Measurements from ENCODE around the gene HSPA1B.
"Not testable (repeated sequence)": the region's sequence is repeated elsewhere in the genome, so short reads cannot be mapped to it uniquely, and the experiment has no call there.

The HSPA1B gene

GRCh38 chr6:31862344-31863235 lies 35.1 kb downstream of the HSPA1B start, which contains the start of gene NEU1:
TSS of gene NEU1 (minus strand) at chr6:31862821. CDS start at chr6:31862776, 45 bp downstream.
- peak within 1 kb of the TSS; percentile 88 to 96 for H3K4me3 Mint-ChIP-seq
- DNase-seq: peak; percentile 97 to 98 (median 98)
- ATAC-seq (replicated peaks): peak; percentile 93

GRCh38 chr6:31864123-31864562 lies 36.6 kb downstream of the HSPA1B start:
- DNase-seq; H3K9me3 Mint-ChIP-seq; ATAC-seq (replicated peaks); H3K27me3 Mint-ChIP-seq: not testable (repeated sequence)
- Mint-ChIP-seq H3K36me3 (ENCODE audit: insufficient read depth) (peaks cover 45% of the 10 kb centered on the region), H3K4me1 (ENCODE audit: low read depth in 2 of 2) (peaks cover 26 to 27% of the 10 kb centered on the region in 2 donors), H3K4me3 (peak overlapping the region; percentile 88 to 96), H3K27ac (peak overlapping the region; percentile 95 to 97)

More at GRCh38 chr6:31862344-31863235, 35.1 kb downstream of the HSPA1B start, which contains the start of gene NEU1:
- H3K4me1 Mint-ChIP-seq (ENCODE audit: low read depth in 2 of 2): peaks cover 26 to 27% of the 10 kb centered on the region in 2 donors
- no peaks in the 10 kb centered on the region for H3K9me3 Mint-ChIP-seq
- H3K27ac Mint-ChIP-seq: peak within 1 kb of the TSS; percentile 95 to 97
- H3K27me3 Mint-ChIP-seq: no peaks in the 10 kb centered on the region
- H3K36me3 Mint-ChIP-seq (ENCODE audit: insufficient read depth): peaks cover 53% of the 10 kb centered on the region

- Mint-ChIP-seq H3K4me3 (peak overlapping the region in 1 of 2 donors; percentile 88), H3K27ac (no peak overlapping the region), H3K27me3 (no peaks in the 10 kb centered on the region), H3K4me1 (ENCODE audit: low read depth in 2 of 2) (peaks cover 26 to 27% of the 10 kb centered on the region in 2 donors), H3K36me3 (ENCODE audit: insufficient read depth) (peaks cover 38% of the 10 kb centered on the region), H3K9me3 (no peaks in the 10 kb centered on the region)
- DNase-seq (no peak), ATAC-seq (replicated peaks) (no peak)
Measured at GRCh38 chr6:31864818-31865204, 37.3 kb downstream of the HSPA1B start.

- DNase-seq: no peak
- no peak for ATAC-seq (replicated peaks)
- Mint-ChIP-seq H3K4me3 (no peak overlapping the region), H3K4me1 (ENCODE audit: low read depth in 2 of 2) (peaks cover 26 to 27% of the 10 kb centered on the region in 2 donors), H3K36me3 (ENCODE audit: insufficient read depth) (peaks cover 36% of the 10 kb centered on the region), H3K27ac (peak overlapping the region in 1 of 2 donors; percentile 13), H3K9me3 (no peaks in the 10 kb centered on the region), H3K27me3 (no peaks in the 10 kb centered on the region)
Measured at GRCh38 chr6:31865205-31866118, 37.9 kb downstream of the HSPA1B start.

GRCh38 chr6:31868658-31868971 lies 41.1 kb downstream of the HSPA1B start:
- H3K4me3 Mint-ChIP-seq; DNase-seq; H3K9me3 Mint-ChIP-seq; H3K27ac Mint-ChIP-seq; ATAC-seq (replicated peaks); H3K36me3 Mint-ChIP-seq (ENCODE audit: insufficient read depth): not testable (repeated sequence)
- Mint-ChIP-seq H3K27me3 (peaks cover 0 to 11% of the 10 kb centered on the region in 2 donors), H3K4me1 (ENCODE audit: low read depth in 2 of 2) (peaks cover 8 to 13% of the 10 kb centered on the region in 2 donors)

GRCh38 chr6:31869343-31869742 lies 41.8 kb downstream of the HSPA1B start:
- H3K4me3 Mint-ChIP-seq: no peak overlapping the region
- no peaks in the 10 kb centered on the region for H3K9me3 Mint-ChIP-seq
- no peak for ATAC-seq (replicated peaks)
- peaks cover 4 to 6% of the 10 kb centered on the region in 2 donors for H3K4me1 Mint-ChIP-seq (ENCODE audit: low read depth in 2 of 2)
- no peak overlapping the region for H3K27ac Mint-ChIP-seq
- DNase-seq: no peak
- H3K36me3 Mint-ChIP-seq (ENCODE audit: insufficient read depth): peaks cover 3% of the 10 kb centered on the region
- peaks cover 0 to 11% of the 10 kb centered on the region in 2 donors for H3K27me3 Mint-ChIP-seq

- DNase-seq (no peak), ATAC-seq (replicated peaks) (no peak)
- Mint-ChIP-seq H3K27ac (no peak overlapping the region), H3K9me3 (no peaks in the 10 kb centered on the region), H3K4me3 (no peak overlapping the region), H3K4me1 (ENCODE audit: low read depth in 2 of 2) (peaks cover 2 to 4% of the 10 kb centered on the region in 2 donors), H3K36me3 (ENCODE audit: insufficient read depth) (no peaks in the 10 kb centered on the region), H3K27me3 (peaks cover 0 to 11% of the 10 kb centered on the region in 2 donors)
Measured at GRCh38 chr6:31870385-31870921, 42.9 kb downstream of the HSPA1B start.

- H3K4me3 Mint-ChIP-seq: no peak overlapping the region
Measured at GRCh38 chr6:31871046-31871659, 43.6 kb downstream of the HSPA1B start.

GRCh38 chr6:31874084-31874670 lies 46.6 kb downstream of the HSPA1B start:
- ATAC-seq (replicated peaks): no peak
- DNase-seq: no peak
- Mint-ChIP-seq H3K4me3 (no peak overlapping the region), H3K27me3 (peaks cover 0 to 11% of the 10 kb centered on the region in 2 donors), H3K27ac (peak overlapping the region in 1 of 2 donors; percentile 60), H3K9me3 (no peaks in the 10 kb centered on the region), H3K36me3 (ENCODE audit: insufficient read depth) (no peaks in the 10 kb centered on the region), H3K4me1 (ENCODE audit: low read depth in 2 of 2) (peaks cover 2 to 4% of the 10 kb centered on the region in 2 donors)

More at GRCh38 chr6:31871046-31871659, 43.6 kb downstream of the HSPA1B start:
- no peaks in the 10 kb centered on the region for H3K9me3 Mint-ChIP-seq
- no peak for DNase-seq
- no peak overlapping the region for H3K27ac Mint-ChIP-seq
- ATAC-seq (replicated peaks): no peak
- H3K4me1 Mint-ChIP-seq (ENCODE audit: low read depth in 2 of 2): peaks cover 2 to 4% of the 10 kb centered on the region in 2 donors
- H3K36me3 Mint-ChIP-seq (ENCODE audit: insufficient read depth): no peaks in the 10 kb centered on the region
- peaks cover 0 to 11% of the 10 kb centered on the region in 2 donors for H3K27me3 Mint-ChIP-seq

GRCh38 chr6:31874836-31875572 lies 47.5 kb downstream of the HSPA1B start:
- peaks cover 3% of the 10 kb centered on the region for H3K36me3 Mint-ChIP-seq (ENCODE audit: insufficient read depth)

GRCh38 chr6:31875877-31876276 lies 48.3 kb downstream of the HSPA1B start:
- Mint-ChIP-seq H3K4me1 (ENCODE audit: low read depth in 2 of 2) (peaks cover 2 to 4% of the 10 kb centered on the region in 2 donors), H3K9me3 (no peaks in the 10 kb centered on the region), H3K36me3 (ENCODE audit: insufficient read depth) (peaks cover 3% of the 10 kb centered on the region), H3K27me3 (peaks cover 0 to 8% of the 10 kb centered on the region in 2 donors), H3K27ac (peak overlapping the region in 1 of 2 donors; percentile 78), H3K4me3 (no peak overlapping the region)
- DNase-seq (no peak), ATAC-seq (replicated peaks) (no peak)

More at GRCh38 chr6:31874836-31875572, 47.5 kb downstream of the HSPA1B start:
- DNase-seq (no peak), ATAC-seq (replicated peaks) (no peak)
- no peaks in the 10 kb centered on the region for H3K9me3 Mint-ChIP-seq
- H3K4me3 Mint-ChIP-seq: no peak overlapping the region
- H3K27ac Mint-ChIP-seq: peak overlapping the region in 1 of 2 donors; percentile 60
- H3K4me1 Mint-ChIP-seq (ENCODE audit: low read depth in 2 of 2): peaks cover 2 to 4% of the 10 kb centered on the region in 2 donors
- peaks cover 0 to 11% of the 10 kb centered on the region in 2 donors for H3K27me3 Mint-ChIP-seq

GRCh38 chr6:31876357-31876756 lies 48.8 kb downstream of the HSPA1B start:
- H3K9me3 Mint-ChIP-seq: no peaks in the 10 kb centered on the region

More at GRCh38 chr6:31876357-31876756, 48.8 kb downstream of the HSPA1B start:
- ATAC-seq (replicated peaks) (no peak), DNase-seq (no peak)
- H3K27me3 Mint-ChIP-seq: peaks cover 0 to 3% of the 10 kb centered on the region in 2 donors
- H3K4me3 Mint-ChIP-seq: no peak overlapping the region
- H3K36me3 Mint-ChIP-seq (ENCODE audit: insufficient read depth): peaks cover 8% of the 10 kb centered on the region
- H3K27ac Mint-ChIP-seq: no peak overlapping the region
- H3K4me1 Mint-ChIP-seq (ENCODE audit: low read depth in 2 of 2): peaks cover 0 to 4% of the 10 kb centered on the region in 2 donors

Measured in effector memory CD8-positive, alpha-beta T cell (primary cell).